Measurements from ENCODE around the gene APOC3. TPM values are rescaled to one million over a fixed set of nuclear protein-coding genes. Genes with fewer than 3 reads are reported as not detected.

APOC3 gene
- total RNA-seq, 4 donors from 2014 or later: 1.1 TPM; not detected in 3

DNA sequence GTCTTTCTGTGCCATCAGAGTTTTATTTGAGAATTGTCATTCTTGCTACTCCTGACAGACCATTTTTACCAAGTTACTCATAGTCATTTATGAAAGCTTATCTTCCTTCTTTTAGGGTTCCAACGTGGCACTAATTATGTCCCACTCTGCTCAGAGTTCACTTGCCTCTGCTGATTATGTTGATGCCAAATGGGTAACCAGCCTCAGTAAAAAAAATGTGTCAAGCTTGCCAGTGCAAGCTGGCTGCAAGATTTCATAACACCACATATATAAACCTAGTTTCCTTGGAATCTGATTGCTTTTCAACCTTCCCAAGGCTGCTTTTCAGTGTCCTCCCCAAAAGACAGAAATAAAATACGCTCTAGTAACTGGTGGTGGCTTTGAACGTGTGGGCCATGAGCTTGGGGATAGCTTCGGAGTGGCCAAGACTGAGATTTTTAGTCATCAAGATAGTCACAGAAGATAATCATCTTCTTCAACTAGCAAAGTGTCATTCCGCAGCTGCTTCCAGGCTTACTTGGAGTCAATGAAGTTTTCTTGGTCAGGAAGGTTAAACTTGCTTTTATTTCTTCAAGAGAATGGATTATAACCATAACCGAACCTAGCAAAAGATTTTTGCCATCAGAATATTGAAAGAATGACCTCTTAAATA is 37.2 kb downstream of the APOC3 start:
- Histone ChIP-seq H3K9me3 (no peaks in the 10 kb centered on the region), H3K4me3 (no peak overlapping the region), H3K27me3 (no peaks in the 10 kb centered on the region), H3K4me1 (no peaks in the 10 kb centered on the region), H3K27ac (no peak overlapping the region), H3K36me3 (peaks cover 0 to 100% of the 10 kb centered on the region in 2 donors)
- TF ChIP-seq POLR2A (IDR thresholded peaks at IDR 0.05) (no peak), POLR2AphosphoS5 (IDR thresholded peaks at IDR 0.05) (no peak), EP300 (IDR thresholded peaks at IDR 0.05) (no peak)
- TF ChIP-seq, protein P1, sequence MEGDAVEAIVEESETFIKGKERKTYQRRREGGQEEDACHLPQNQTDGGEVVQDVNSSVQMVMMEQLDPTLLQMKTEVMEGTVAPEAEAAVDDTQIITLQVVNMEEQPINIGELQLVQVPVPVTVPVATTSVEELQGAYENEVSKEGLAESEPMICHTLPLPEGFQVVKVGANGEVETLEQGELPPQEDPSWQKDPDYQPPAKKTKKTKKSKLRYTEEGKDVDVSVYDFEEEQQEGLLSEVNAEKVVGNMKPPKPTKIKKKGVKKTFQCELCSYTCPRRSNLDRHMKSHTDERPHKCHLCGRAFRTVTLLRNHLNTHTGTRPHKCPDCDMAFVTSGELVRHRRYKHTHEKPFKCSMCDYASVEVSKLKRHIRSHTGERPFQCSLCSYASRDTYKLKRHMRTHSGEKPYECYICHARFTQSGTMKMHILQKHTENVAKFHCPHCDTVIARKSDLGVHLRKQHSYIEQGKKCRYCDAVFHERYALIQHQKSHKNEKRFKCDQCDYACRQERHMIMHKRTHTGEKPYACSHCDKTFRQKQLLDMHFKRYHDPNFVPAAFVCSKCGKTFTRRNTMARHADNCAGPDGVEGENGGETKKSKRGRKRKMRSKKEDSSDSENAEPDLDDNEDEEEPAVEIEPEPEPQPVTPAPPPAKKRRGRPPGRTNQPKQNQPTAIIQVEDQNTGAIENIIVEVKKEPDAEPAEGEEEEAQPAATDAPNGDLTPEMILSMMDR (IDR thresholded peaks at IDR 0.05): no peak
- ATAC-seq: no peak
- WGBS, 2 donors (ENCODE audit: low coverage in 1 of 2): 82 to 97% methylated on average over 4 to 6 of the region's 6 CpGs

DNA sequence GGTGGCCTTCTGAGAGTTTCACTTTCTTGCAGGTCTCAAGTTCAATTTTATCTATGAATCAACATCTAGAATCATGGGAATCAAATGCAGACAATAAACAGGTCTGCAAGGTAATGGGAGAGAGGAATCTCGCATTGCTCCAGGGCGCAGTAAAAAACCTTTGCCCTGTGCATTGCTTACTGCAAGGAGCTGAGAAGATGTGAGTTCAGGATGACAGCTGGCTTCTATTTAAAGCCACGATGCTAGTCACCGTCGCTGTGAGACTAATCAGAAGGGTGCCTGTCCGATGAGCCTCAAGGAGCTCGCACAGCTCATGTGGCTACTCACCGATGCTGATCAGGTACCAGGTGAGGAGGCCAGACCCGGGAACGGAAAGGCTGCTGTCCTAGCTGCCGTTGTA is 37.9 kb downstream of the APOC3 start:
- ATAC-seq: no peak
- H3K4me1 ChIP-seq: no peaks in the 10 kb centered on the region
- 81 to 89% methylated on average over 4 to 6 of the region's 11 CpGs for WGBS, 2 donors (ENCODE audit: low coverage in 1 of 2)
- H3K4me3 ChIP-seq: no peak overlapping the region
- no peaks in the 10 kb centered on the region for H3K27me3 ChIP-seq
- no peaks in the 10 kb centered on the region for H3K9me3 ChIP-seq
- no peak for TF ChIP-seq POLR2A (IDR thresholded peaks at IDR 0.05)
- TF ChIP-seq POLR2AphosphoS5 (IDR thresholded peaks at IDR 0.05): no peak
- TF ChIP-seq EP300 (IDR thresholded peaks at IDR 0.05): no peak
- TF ChIP-seq, protein P1 (IDR thresholded peaks at IDR 0.05): no peak
- no peak overlapping the region for H3K27ac ChIP-seq
- H3K36me3 ChIP-seq: peaks cover 0 to 100% of the 10 kb centered on the region in 2 donors

DNA sequence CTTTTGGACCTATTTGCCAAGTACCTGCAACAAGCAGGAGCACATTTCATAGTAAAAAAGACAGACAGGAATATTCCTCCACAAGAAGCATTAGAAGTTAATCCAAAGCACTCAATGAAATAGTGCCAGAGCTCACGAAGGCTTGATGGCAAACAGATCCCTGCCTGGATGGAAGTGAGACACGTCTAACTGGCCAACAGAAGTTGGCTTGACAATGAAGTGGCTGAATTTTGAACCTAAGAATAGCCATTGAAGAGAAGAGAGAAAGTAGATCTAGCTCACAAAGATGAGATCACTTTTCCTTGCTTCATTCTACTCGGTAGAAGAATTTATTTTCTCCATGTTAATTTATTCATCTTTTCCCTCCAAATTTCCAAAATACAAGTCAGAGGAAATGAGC is 38.4 kb downstream of the APOC3 start:
- no peak for ATAC-seq
- WGBS, 2 donors (ENCODE audit: low coverage in 1 of 2): 27 to 45% methylated on average over 3 of the region's 3 CpGs
- no peaks in the 10 kb centered on the region for H3K4me1 ChIP-seq

DNA sequence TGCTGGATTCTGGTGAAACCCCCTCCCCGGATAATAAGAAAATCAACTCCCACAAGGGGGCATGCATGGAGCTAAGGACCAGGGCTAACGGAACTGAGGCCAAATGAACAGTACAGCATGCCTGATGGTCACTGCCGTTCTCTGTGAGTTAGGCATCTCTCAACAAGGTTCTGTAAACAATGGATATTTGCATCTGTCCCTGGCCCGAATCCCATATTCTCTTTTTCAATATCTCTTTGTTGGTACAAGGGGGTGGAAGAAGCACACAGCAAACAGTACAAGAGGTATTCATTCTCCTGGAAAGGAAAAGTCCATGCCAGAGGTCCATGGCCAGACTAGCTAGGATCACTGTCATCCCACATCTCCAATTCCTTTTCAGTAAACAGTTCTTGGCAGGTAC is 39.9 kb downstream of the APOC3 start:
- Histone ChIP-seq H3K4me1 (no peaks in the 10 kb centered on the region), H3K27ac (no peak overlapping the region), H3K4me3 (no peak overlapping the region), H3K9me3 (no peaks in the 10 kb centered on the region), H3K27me3 (no peaks in the 10 kb centered on the region), H3K36me3 (peaks cover 0 to 100% of the 10 kb centered on the region in 2 donors)
- WGBS, 2 donors (ENCODE audit: low coverage in 1 of 2): 73 to 83% methylated on average over 3 to 4 of the region's 4 CpGs
- no peak for TF ChIP-seq POLR2A (IDR thresholded peaks at IDR 0.05)
- TF ChIP-seq, protein P1 (IDR thresholded peaks at IDR 0.05): no peak
- TF ChIP-seq POLR2AphosphoS5 (IDR thresholded peaks at IDR 0.05): no peak
- no peak for TF ChIP-seq EP300 (IDR thresholded peaks at IDR 0.05)
- ATAC-seq: no peak

More for the DNA sequence above, 38.4 kb downstream of the APOC3 start:
- H3K27me3 ChIP-seq: no peaks in the 10 kb centered on the region
- H3K9me3 ChIP-seq: no peaks in the 10 kb centered on the region
- no peak overlapping the region for H3K27ac ChIP-seq
- peaks cover 0 to 100% of the 10 kb centered on the region in 2 donors for H3K36me3 ChIP-seq
- TF ChIP-seq, protein P1 (IDR thresholded peaks at IDR 0.05): no peak
- TF ChIP-seq EP300 (IDR thresholded peaks at IDR 0.05) (no peak), POLR2A (IDR thresholded peaks at IDR 0.05) (no peak), POLR2AphosphoS5 (IDR thresholded peaks at IDR 0.05) (no peak)
- no peak overlapping the region for H3K4me3 ChIP-seq

DNA sequence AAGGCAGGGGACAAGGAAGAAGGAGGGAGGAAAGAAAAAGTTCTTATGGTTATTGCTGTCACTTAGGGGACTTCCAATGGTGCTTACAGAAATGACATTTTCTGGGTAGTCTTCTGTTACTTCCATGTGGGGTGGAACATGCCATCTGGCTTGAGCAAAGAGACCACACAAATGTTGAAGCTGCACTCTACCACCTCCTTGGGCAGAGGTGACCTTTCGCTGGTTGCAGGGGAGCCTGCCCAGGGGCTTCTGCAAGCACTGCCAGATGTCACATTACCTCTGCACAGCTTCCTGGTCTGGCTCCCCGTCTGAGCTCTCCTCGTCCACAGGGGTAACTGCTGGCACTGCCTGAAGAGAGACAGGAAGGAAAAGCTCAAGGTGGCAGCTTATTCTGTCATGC is 40.3 kb downstream of the APOC3 start:
- 46 to 83% methylated on average over 2 of the region's 3 CpGs for WGBS, 2 donors (ENCODE audit: low coverage in 1 of 2)
- H3K4me3 ChIP-seq: no peak overlapping the region
- peaks cover 0 to 100% of the 10 kb centered on the region in 2 donors for H3K36me3 ChIP-seq
- H3K27me3 ChIP-seq: no peaks in the 10 kb centered on the region
- no peaks in the 10 kb centered on the region for H3K4me1 ChIP-seq
- no peak for ATAC-seq
- TF ChIP-seq EP300 (IDR thresholded peaks at IDR 0.05): no peak
- TF ChIP-seq, protein P1 (IDR thresholded peaks at IDR 0.05): no peak
- no peak for TF ChIP-seq POLR2AphosphoS5 (IDR thresholded peaks at IDR 0.05)
- TF ChIP-seq POLR2A (IDR thresholded peaks at IDR 0.05): no peak
- H3K27ac ChIP-seq: no peak overlapping the region
- no peaks in the 10 kb centered on the region for H3K9me3 ChIP-seq

All from gastroesophageal sphincter (tissue), 4 donors.